ENCODE data around the gene CLDN9.

The CLDN9 gene

GRCh38 chr16:2974319-2975056, 38.2 kb upstream of the CLDN9 start:
- no peak for DNase-seq (ENCODE audit: low read depth in 2 of 2)

- DNase-seq (ENCODE audit: low read depth in 2 of 2), result no peak
Measured at GRCh38 chr16:2975161-2975795, 37.4 kb upstream of the CLDN9 start.

- DNase-seq (ENCODE audit: low read depth in 2 of 2), result no peak
Measured at GRCh38 chr16:2976201-2976600, 36.5 kb upstream of the CLDN9 start.

- no peak for DNase-seq (ENCODE audit: low read depth in 2 of 2)
Measured at GRCh38 chr16:2976673-2977072, 36.0 kb upstream of the CLDN9 start.

GRCh38 chr16:2977440-2977839, 35.3 kb upstream of the CLDN9 start:
- DNase-seq (ENCODE audit: low read depth in 2 of 2), result no peak

GRCh38 chr16:2979669-2980226, 33.0 kb upstream of the CLDN9 start:
- DNase-seq (ENCODE audit: low read depth in 2 of 2), result no peak

- peak; percentile 92 to 96 for DNase-seq (ENCODE audit: low read depth in 2 of 2)
Measured at GRCh38 chr16:2980227-2981176, 32.2 kb upstream of the CLDN9 start, which contains the start of gene PKMYT1. Gene PKMYT1 (minus strand): TSS chr16:2980446. CDS start chr16:2979657, 789 bp downstream.

GRCh38 chr16:2981177-2981898, 31.4 kb upstream of the CLDN9 start:
- no peak for DNase-seq (ENCODE audit: low read depth in 2 of 2)

- DNase-seq (ENCODE audit: low read depth in 2 of 2), result no peak
Measured at GRCh38 chr16:2981899-2982250, 30.8 kb upstream of the CLDN9 start.

- no peak for DNase-seq (ENCODE audit: low read depth in 2 of 2)
Measured at GRCh38 chr16:2982402-2982801, 30.3 kb upstream of the CLDN9 start.

GRCh38 chr16:2983706-2984136, 29.0 kb upstream of the CLDN9 start:
- peak; percentile 57 to 73 for DNase-seq (ENCODE audit: low read depth in 2 of 2)

GRCh38 chr16:2985462-2985861, 27.3 kb upstream of the CLDN9 start:
- no peak for DNase-seq (ENCODE audit: low read depth in 2 of 2)

GRCh38 chr16:2985893-2986355, 26.8 kb upstream of the CLDN9 start:
- no peak for DNase-seq (ENCODE audit: low read depth in 2 of 2)

- no peak for DNase-seq (ENCODE audit: low read depth in 2 of 2)
Measured at GRCh38 chr16:2986623-2987188, 26.0 kb upstream of the CLDN9 start.

GRCh38 chr16:2987286-2987685, 25.4 kb upstream of the CLDN9 start:
- no peak for DNase-seq (ENCODE audit: low read depth in 2 of 2)

- DNase-seq (ENCODE audit: low read depth in 2 of 2), result no peak
Measured at GRCh38 chr16:2987833-2988232, 24.9 kb upstream of the CLDN9 start.

GRCh38 chr16:2988590-2989099, 24.1 kb upstream of the CLDN9 start:
- no peak for DNase-seq (ENCODE audit: low read depth in 2 of 2)

- DNase-seq (ENCODE audit: low read depth in 2 of 2), result no peak
Measured at GRCh38 chr16:2990891-2991290, 21.8 kb upstream of the CLDN9 start.

- DNase-seq (ENCODE audit: low read depth in 2 of 2), result no peak
Measured at GRCh38 chr16:2991566-2992261, 21.0 kb upstream of the CLDN9 start.

Data from activated CD4-positive, alpha-beta T cell treated with anti-CD3 and anti-CD28 coated beads for 24 hours (primary cell).